ENCODE results near the gene TRABD2A.

DNA sequence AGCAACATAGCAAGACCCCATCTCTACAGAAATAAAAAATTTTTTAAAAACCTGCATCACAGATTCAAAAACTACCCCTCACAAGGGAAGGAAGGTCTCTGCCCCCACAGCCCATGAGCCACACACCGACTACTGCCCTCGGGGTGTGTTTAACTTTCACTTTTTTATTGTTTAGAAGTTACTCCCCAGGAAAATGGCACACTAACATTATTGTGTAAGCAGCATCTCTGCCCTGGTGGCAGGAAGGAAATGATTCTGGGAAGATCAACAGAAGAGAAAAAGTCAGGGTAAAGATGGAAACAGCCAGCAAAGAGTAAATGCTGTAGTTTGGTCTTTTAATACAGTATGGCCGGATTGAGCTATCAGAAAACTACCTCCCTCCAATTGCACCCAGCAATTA is 21.9 kb downstream of the TRABD2A start:
- TF ChIP-seq, protein P1, sequence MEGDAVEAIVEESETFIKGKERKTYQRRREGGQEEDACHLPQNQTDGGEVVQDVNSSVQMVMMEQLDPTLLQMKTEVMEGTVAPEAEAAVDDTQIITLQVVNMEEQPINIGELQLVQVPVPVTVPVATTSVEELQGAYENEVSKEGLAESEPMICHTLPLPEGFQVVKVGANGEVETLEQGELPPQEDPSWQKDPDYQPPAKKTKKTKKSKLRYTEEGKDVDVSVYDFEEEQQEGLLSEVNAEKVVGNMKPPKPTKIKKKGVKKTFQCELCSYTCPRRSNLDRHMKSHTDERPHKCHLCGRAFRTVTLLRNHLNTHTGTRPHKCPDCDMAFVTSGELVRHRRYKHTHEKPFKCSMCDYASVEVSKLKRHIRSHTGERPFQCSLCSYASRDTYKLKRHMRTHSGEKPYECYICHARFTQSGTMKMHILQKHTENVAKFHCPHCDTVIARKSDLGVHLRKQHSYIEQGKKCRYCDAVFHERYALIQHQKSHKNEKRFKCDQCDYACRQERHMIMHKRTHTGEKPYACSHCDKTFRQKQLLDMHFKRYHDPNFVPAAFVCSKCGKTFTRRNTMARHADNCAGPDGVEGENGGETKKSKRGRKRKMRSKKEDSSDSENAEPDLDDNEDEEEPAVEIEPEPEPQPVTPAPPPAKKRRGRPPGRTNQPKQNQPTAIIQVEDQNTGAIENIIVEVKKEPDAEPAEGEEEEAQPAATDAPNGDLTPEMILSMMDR (conservative IDR thresholded peaks at IDR 0.05 in 1 of 2, IDR thresholded peaks at IDR 0.05 in 1 of 2; ENCODE audit: low read depth in 1 of 2, low read length in 2 of 2) = no peak
- no peak for TF ChIP-seq EZH2 (IDR thresholded peaks at IDR 0.05; ENCODE audit: low read length, missing control alignments)
